ENCODE data around the gene RPS21.

The RPS21 gene

GRCh38 chr20:62378215-62378614 lies 8.7 kb upstream of the RPS21 start:
- peak; percentile 78 for DNase-seq (ENCODE audit: low read depth, low spot score)

- no peak for DNase-seq (ENCODE audit: low read depth, low spot score)
These were observed 5.6 kb upstream of the RPS21 start for GRCh38 chr20:62381202-62381797.

- DNase-seq (ENCODE audit: low read depth, low spot score) = no peak
These were observed 5.1 kb upstream of the RPS21 start for GRCh38 chr20:62381842-62382241.

- peak; percentile 91 for DNase-seq (ENCODE audit: low read depth, low spot score)
These were observed 4.4 kb upstream of the RPS21 start for GRCh38 chr20:62382306-62383198.

- no peak for DNase-seq (ENCODE audit: low read depth, low spot score)
These were observed 463 bp downstream of the RPS21 start for GRCh38 chr20:62387219-62387913.

- no peak for DNase-seq (ENCODE audit: low read depth, low spot score)
These were observed 1.2 kb downstream of the RPS21 start for GRCh38 chr20:62387933-62388635.

GRCh38 chr20:62388839-62389600 lies 2.1 kb downstream of the RPS21 start:
- DNase-seq (ENCODE audit: low read depth, low spot score) = no peak

- DNase-seq (ENCODE audit: low read depth, low spot score) = no peak
These were observed 2.7 kb downstream of the RPS21 start for GRCh38 chr20:62389601-62390087.

- DNase-seq (ENCODE audit: low read depth, low spot score) = no peak
These were observed 3.6 kb downstream of the RPS21 start for GRCh38 chr20:62390317-62391164.

- no peak for DNase-seq (ENCODE audit: low read depth, low spot score)
These were observed 4.5 kb downstream of the RPS21 start for GRCh38 chr20:62391165-62392076.

- no peak for DNase-seq (ENCODE audit: low read depth, low spot score)
These were observed 5.1 kb downstream of the RPS21 start for GRCh38 chr20:62392077-62392418.

- no peak for DNase-seq (ENCODE audit: low read depth, low spot score)
These were observed 5.9 kb downstream of the RPS21 start for GRCh38 chr20:62392621-62393334.

GRCh38 chr20:62393335-62393665 lies 6.4 kb downstream of the RPS21 start:
- no peak for DNase-seq (ENCODE audit: low read depth, low spot score)

- DNase-seq (ENCODE audit: low read depth, low spot score) = no peak
These were observed 6.9 kb downstream of the RPS21 start for GRCh38 chr20:62393830-62394229.

GRCh38 chr20:62394248-62395245 lies 7.6 kb downstream of the RPS21 start:
- DNase-seq (ENCODE audit: low read depth, low spot score) = no peak

- DNase-seq (ENCODE audit: low read depth, low spot score) = no peak
These were observed 8.7 kb downstream of the RPS21 start for GRCh38 chr20:62395311-62396242.

Data from ELF-1 (cell line).